Measurements from ENCODE around the gene JPH4. TPM values are rescaled to one million over a fixed set of nuclear protein-coding genes. Genes with fewer than 3 reads are reported as not detected.

Gene JPH4
- total RNA-seq, 1 experiment from 2014 or later, result 0.15 TPM

DNA sequence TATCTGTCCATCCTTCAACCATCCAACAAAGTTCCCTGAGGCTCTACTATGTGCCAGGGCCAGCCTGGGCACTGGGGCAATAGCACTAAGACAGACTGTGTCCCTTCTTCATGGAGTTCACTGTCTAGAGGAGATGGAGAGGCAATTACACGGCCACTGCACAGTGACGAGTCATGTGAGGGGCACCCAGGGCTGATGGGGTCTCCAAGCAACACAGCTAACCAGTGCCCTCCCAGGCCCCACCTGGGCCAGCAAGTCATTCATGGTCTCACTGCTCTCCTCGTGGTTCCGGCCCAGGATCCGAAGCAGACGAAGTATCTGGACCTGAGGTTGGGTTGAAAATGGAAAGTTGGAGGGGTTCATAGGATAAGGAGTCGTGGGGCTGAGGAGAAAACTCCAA lies 13.7 kb downstream of the JPH4 start:
- H3K79me2 ChIP-seq (ENCODE audit: insufficient read depth, low read length), result peaks cover 10% of the 10 kb centered on the region; the same call in 1 of the 2 replicates
- H3K9me3 ChIP-seq (ENCODE audit: control insufficient read depth in 1 of 2, insufficient read depth in 1 of 2, low read depth in 1 of 2, low read length in 2 of 2), result no peaks in the 10 kb centered on the region
- no peak overlapping the region for H3K27ac ChIP-seq (ENCODE audit: low read depth, low read length)
- BruUV-seq (replicated peaks), result no TSS peak
- no peak overlapping the region for H3K4me2 ChIP-seq (ENCODE audit: low read length)
- intact Hi-C loops (cut with micrococcal nuclease), result no loop called here
- CTCF ChIA-PET, result no interaction called here
- TF ChIP-seq POLR2A (IDR thresholded peaks at IDR 0.05; ENCODE audit: borderline replicate concordance, extremely low read depth, insufficient read depth, insufficient read length) (no peak), POLR2AphosphoS5 (IDR thresholded peaks at IDR 0.05; ENCODE audit: low read depth, low read length) (no peak), ELF1 (IDR thresholded peaks at IDR 0.05; ENCODE audit: borderline replicate concordance, low read depth) (no peak), RAD21 (IDR thresholded peaks at IDR 0.05; ENCODE audit: low read depth) (no peak), SRF (IDR thresholded peaks at IDR 0.05; ENCODE audit: low read depth) (no peak), SIN3A (IDR thresholded peaks at IDR 0.05; ENCODE audit: low read depth) (no peak), EGR1 (IDR thresholded peaks at IDR 0.05; ENCODE audit: low read depth) (no peak), CBX3 (IDR thresholded peaks at IDR 0.05; ENCODE audit: low read depth) (no peak), YY1 (IDR thresholded peaks at IDR 0.05; ENCODE audit: extremely low read depth, insufficient replicate concordance, low read depth, low read length) (no peak)
- TF ChIP-seq, protein P1, sequence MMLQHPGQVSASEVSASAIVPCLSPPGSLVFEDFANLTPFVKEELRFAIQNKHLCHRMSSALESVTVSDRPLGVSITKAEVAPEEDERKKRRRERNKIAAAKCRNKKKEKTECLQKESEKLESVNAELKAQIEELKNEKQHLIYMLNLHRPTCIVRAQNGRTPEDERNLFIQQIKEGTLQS (IDR thresholded peaks at IDR 0.05), result no peak
- TF ChIP-seq, protein P2, sequence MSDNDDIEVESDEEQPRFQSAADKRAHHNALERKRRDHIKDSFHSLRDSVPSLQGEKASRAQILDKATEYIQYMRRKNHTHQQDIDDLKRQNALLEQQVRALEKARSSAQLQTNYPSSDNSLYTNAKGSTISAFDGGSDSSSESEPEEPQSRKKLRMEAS (IDR thresholded peaks at IDR 0.05), result no peak
- peaks cover 24 to 33% of the 10 kb centered on the region in 2 experiments for H3K4me1 ChIP-seq (ENCODE audit: control insufficient read depth in 1 of 2, insufficient read depth in 2 of 2, low read length in 2 of 2)
- no peak overlapping the region for H2AFZ ChIP-seq (ENCODE audit: low read depth, low read length, poor library complexity, severe bottlenecking)
- no peaks in the 10 kb centered on the region for H4K20me1 ChIP-seq (ENCODE audit: insufficient read depth)
- RAD21 ChIA-PET (ENCODE audit: low non-redundant PET in 1 of 2, low total read pairs in 2 of 2, uncharacterized antibody in 2 of 2, unreplicated experiment in 2 of 2), result no interaction called here
- H3K9ac ChIP-seq (ENCODE audit: low read length), result no peak overlapping the region
- POLR2A ChIA-PET, result no interaction called here
- H3K9me2 ChIP-seq (ENCODE audit: insufficient read depth), result no peaks in the 10 kb centered on the region
- ATAC-seq, result no peak
- H3K27me3 ChIP-seq (ENCODE audit: insufficient read depth, low read length), result no peaks in the 10 kb centered on the region
- peaks cover 17 to 20% of the 10 kb centered on the region in 2 experiments for H3K36me3 ChIP-seq (ENCODE audit: control insufficient read depth in 1 of 2, insufficient read depth in 2 of 2, low read length in 2 of 2)
- DNase-seq (ENCODE audit: low read depth, low spot score), result no peak
- H3K4me3 ChIP-seq (replicated peaks in 1 of 2; ENCODE audit: low read depth in 1 of 2, low read length in 2 of 2), result no peak overlapping the region

DNA sequence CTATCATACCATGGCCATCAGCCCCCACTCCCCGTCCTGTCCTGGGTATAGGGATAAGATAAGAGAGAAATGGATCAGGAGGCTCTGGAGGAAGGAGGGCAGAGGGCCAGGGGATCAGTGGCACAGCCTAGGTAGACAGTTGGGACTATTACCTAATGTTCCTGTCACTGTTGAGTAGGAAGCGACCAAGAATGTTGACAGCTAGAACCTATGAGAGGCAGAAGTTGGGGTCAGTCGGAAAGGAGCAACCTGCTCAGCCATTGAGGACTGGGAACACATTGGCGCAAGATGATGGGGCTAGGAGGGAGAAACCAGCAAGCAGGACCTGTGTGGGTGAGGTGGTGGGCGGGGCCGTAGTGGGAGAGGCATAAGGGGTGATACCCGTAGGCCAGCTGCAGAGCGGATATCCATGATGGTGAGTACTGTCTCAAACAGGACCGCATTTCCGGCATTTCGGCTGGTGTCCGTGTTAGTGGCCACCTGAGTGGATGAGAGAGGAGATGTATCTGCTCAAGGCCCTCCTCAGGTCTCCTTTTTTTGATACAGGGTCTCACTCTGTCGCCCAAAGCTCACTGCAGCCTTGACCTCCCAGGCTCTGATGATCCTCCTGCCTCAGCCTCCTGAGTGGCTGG lies 14.3 kb downstream of the JPH4 start:
- BruUV-seq (replicated peaks), result no TSS peak

More for the DNA sequence above, 14.3 kb downstream of the JPH4 start:
- Histone ChIP-seq H3K27ac (ENCODE audit: low read depth, low read length) (no peak overlapping the region), H3K36me3 (ENCODE audit: control insufficient read depth in 1 of 2, insufficient read depth in 2 of 2, low read length in 2 of 2) (peaks cover 17 to 22% of the 10 kb centered on the region in 2 experiments), H4K20me1 (ENCODE audit: insufficient read depth) (no peaks in the 10 kb centered on the region), H3K4me3 (replicated peaks in 1 of 2; ENCODE audit: low read depth in 1 of 2, low read length in 2 of 2) (no peak overlapping the region), H3K9me3 (ENCODE audit: control insufficient read depth in 1 of 2, insufficient read depth in 1 of 2, low read depth in 1 of 2, low read length in 2 of 2) (no peaks in the 10 kb centered on the region), H3K4me2 (ENCODE audit: low read length) (no peak overlapping the region), H3K27me3 (ENCODE audit: insufficient read depth, low read length) (no peaks in the 10 kb centered on the region), H3K4me1 (ENCODE audit: control insufficient read depth in 1 of 2, insufficient read depth in 2 of 2, low read length in 2 of 2) (peaks cover 19 to 27% of the 10 kb centered on the region in 2 experiments), H3K9ac (ENCODE audit: low read length) (no peak overlapping the region), H3K79me2 (ENCODE audit: insufficient read depth, low read length) (peaks cover 10% of the 10 kb centered on the region; the same call in 1 of the 2 replicates), H2AFZ (ENCODE audit: low read depth, low read length, poor library complexity, severe bottlenecking) (no peak overlapping the region), H3K9me2 (ENCODE audit: insufficient read depth) (no peaks in the 10 kb centered on the region)
- ChIA-PET POLR2A (no interaction called here), CTCF (interaction anchor here (1.7 kb wide), 1 partner anchor 86 kb away, joined by 11 read pairs; no protein-coding TSS in a partner anchor), RAD21 (ENCODE audit: low non-redundant PET in 1 of 2, low total read pairs in 2 of 2, uncharacterized antibody in 2 of 2, unreplicated experiment in 2 of 2) (no interaction called here)
- no peak for DNase-seq (ENCODE audit: low read depth, low spot score)
- intact Hi-C loops (cut with micrococcal nuclease), result no loop called here
- ATAC-seq, result no peak
- TF ChIP-seq POLR2AphosphoS5 (IDR thresholded peaks at IDR 0.05; ENCODE audit: low read depth, low read length) (0 out of 2 replicates have a peak, but pooled peaks have one; percentile 22), EZH2 (IDR thresholded peaks at IDR 0.05) (no peak)
